ENCODE measurements around the gene NNMT.

- no peak for TF ChIP-seq CREB1 (IDR thresholded peaks at IDR 0.05; ENCODE audit: low read depth)
- no peak for TF ChIP-seq EP300 (IDR thresholded peaks at IDR 0.05; ENCODE audit: borderline replicate concordance)
- no peak for TF ChIP-seq TEAD4 (IDR thresholded peaks at IDR 0.05)
- no peak for TF ChIP-seq CEBPB (IDR thresholded peaks at IDR 0.05)
- no peak for TF ChIP-seq MAX (IDR thresholded peaks at IDR 0.05)
- no peak for TF ChIP-seq REST (IDR thresholded peaks at IDR 0.05; ENCODE audit: low read depth)
- no peak for TF ChIP-seq USF1 (IDR thresholded peaks at IDR 0.05)
These were observed 36.1 kb upstream of the NNMT start for GRCh38 chr11:114260077-114260476.
